HepG2 (cell line): Measurements from ENCODE around the gene HDAC10. TPM values are rescaled to one million over a fixed set of nuclear protein-coding genes. Genes with fewer than 3 reads are reported as not detected.

Experiments used
- CEBPG ChIP-seq: IDR thresholded peaks from 2 replicates; pipeline ENCODE4 v1.6.1; 2016
- E2F5 ChIP-seq: sonication (generic); formaldehyde crosslinking; conservative IDR thresholded peaks from 2 replicates; pipeline ENCODE4 v1.4.0; 2020; ENCODE audit warnings: missing genetic modification reagents
- EEA1 ChIP-seq: sonication (generic); formaldehyde crosslinking; IDR thresholded peaks from 2 replicates; pipeline ENCODE4 v1.5.1; 2020; ENCODE audit warnings: mild to moderate bottlenecking, missing genetic modification reagents, borderline replicate concordance
- FOXA3 ChIP-seq: IDR thresholded peaks from 2 replicates; pipeline ENCODE4 v1.6.1; 2016; ENCODE audit warnings: missing genetic modification reagents, missing compliant biosample characterization
- GABPB1 ChIP-seq: IDR thresholded peaks from 2 replicates; pipeline ENCODE4 v1.6.1; 2016; ENCODE audit warnings: mild to moderate bottlenecking, missing genetic modification reagents, moderate library complexity, missing compliant biosample characterization
- KMT2B ChIP-seq: IDR thresholded peaks from 2 replicates; pipeline ENCODE4 v1.6.1; 2016; ENCODE audit warnings: missing genetic modification reagents, missing compliant biosample characterization
- LRRFIP1 ChIP-seq: sonication (generic); formaldehyde crosslinking; conservative IDR thresholded peaks from 2 replicates; pipeline ENCODE4 v1.4.0; 2020; ENCODE audit warnings: missing genetic modification reagents
- MTF2 ChIP-seq: sonication (generic); formaldehyde crosslinking; IDR thresholded peaks from 2 replicates; pipeline ENCODE4 v1.5.0; 2020; ENCODE audit warnings: missing genetic modification reagents, borderline replicate concordance
- NFYB ChIP-seq: sonication (generic); formaldehyde crosslinking; IDR thresholded peaks from 2 replicates; pipeline ENCODE4 v1.4.0; 2020; ENCODE audit warnings: missing genetic modification reagents
- PHF5A ChIP-seq: IDR thresholded peaks from one replicate; pipeline ENCODE4 v1.6.1; 2018; ENCODE audit warnings: low read depth, missing genetic modification reagents; ENCODE audit not compliant: unreplicated experiment
- WIZ ChIP-seq: sonication (generic); formaldehyde crosslinking; IDR thresholded peaks from 2 replicates; pipeline ENCODE4 v1.5.1; 2020; ENCODE audit warnings: mild to moderate bottlenecking, missing genetic modification reagents
- ZFYVE20 ChIP-seq: sonication (generic); formaldehyde crosslinking; IDR thresholded peaks from 2 replicates; pipeline ENCODE4 v1.8.0; 2023; ENCODE audit warnings: low read depth, mild to moderate bottlenecking, moderate library complexity, missing genetic modification reagents, borderline replicate concordance
- ZNF333 ChIP-seq: sonication (generic); formaldehyde crosslinking; IDR thresholded peaks from 2 replicates; pipeline ENCODE4 v1.4.0; 2020; ENCODE audit warnings: mild to moderate bottlenecking, missing genetic modification reagents, borderline replicate concordance
- ZNF468 ChIP-seq: sonication (generic); formaldehyde crosslinking; IDR thresholded peaks from 2 replicates; pipeline ENCODE4 v1.8.0; 2022; ENCODE audit warnings: mild to moderate bottlenecking, moderate library complexity, missing genetic modification reagents
- ZNF512B ChIP-seq: sonication (generic); formaldehyde crosslinking; IDR thresholded peaks from 2 replicates; pipeline ENCODE4 v1.5.1; 2020; ENCODE audit warnings: missing genetic modification reagents, mild to moderate bottlenecking, borderline replicate concordance
- ZNF629 ChIP-seq: sonication (generic); formaldehyde crosslinking; conservative IDR thresholded peaks from 2 replicates; pipeline ENCODE4 v1.5.0; 2020; ENCODE audit warnings: missing genetic modification reagents
- ZNF639 ChIP-seq: conservative IDR thresholded peaks from 2 replicates; pipeline ENCODE4 v1.6.1; 2018; ENCODE audit warnings: missing genetic modification reagents
- polyA plus RNA-seq, 8 experiments: library from polyadenylated mRNA; depleted of rRNA in 3 of 8; stranded (reverse) in 7 of 8; unstranded in 1 of 8; fragments of >200 nt; fragmentation: Illumina TruSeq in 4 of 8; extraction: Trizol in 4 of 8; gene quantifications; 2 replicates each; pipeline versions ENCODE4 v1.2.1 to v1.2.3, GENCODE V29; 2011 to 2016; ENCODE audit warnings: low read depth in 4 of 8, missing spikeins in 1 of 8, mixed read lengths in 1 of 8; ENCODE audit not compliant: insufficient read depth in 1 of 8
- total RNA-seq, 5 experiments: library from RNA; depleted of rRNA; stranded (reverse); fragments of >200 nt; fragmentation: Illumina TruSeq; extraction: Trizol; gene quantifications; 2 replicates each; pipeline ENCODE4 v1.2.3, GENCODE V29; 2016; ENCODE audit warnings: low read depth in 1 of 5

HDAC10 gene
- total and polyA plus RNA-seq, 2 of the 13 experiments (the other 11 are each of a cell fraction or from before 2014, with no cell fraction given): 13.9 to 14.9 TPM

- TF ChIP-seq ZNF512B (CRISPR knock-in tag): no peak
- peak; percentile 86; the same call in 1 of the 2 replicates for TF ChIP-seq ZNF333 (CRISPR knock-in tag)
- TF ChIP-seq ZNF639 (CRISPR knock-in tag): peak; percentile 73; the same call in 1 of the 2 replicates
- TF ChIP-seq KMT2B: peak; percentile 68
- peak; percentile 58; the same call in 1 of the 2 replicates for TF ChIP-seq GABPB1 (CRISPR knock-in tag)
- no peak for TF ChIP-seq ZNF629 (CRISPR knock-in tag)
- TF ChIP-seq FOXA3 (CRISPR knock-in tag): no peak; the same call in 1 of the 2 replicates
- no peak for TF ChIP-seq ZFYVE20 (CRISPR knock-in tag)
- TF ChIP-seq MTF2 (CRISPR knock-in tag): no peak
- TF ChIP-seq LRRFIP1 (CRISPR knock-in tag): 0 out of 2 replicates have a peak, but pooled peaks have one; percentile 84
- TF ChIP-seq PHF5A (CRISPR knock-in tag): no peak
- TF ChIP-seq NFYB (CRISPR knock-in tag): peak; percentile 11; the same call in 1 of the 2 replicates
- no peak for TF ChIP-seq ZNF468 (CRISPR knock-in tag)
- peak; percentile 60; the same call in 1 of the 2 replicates for TF ChIP-seq E2F5 (CRISPR knock-in tag)
- TF ChIP-seq EEA1 (CRISPR knock-in tag): 0 out of 2 replicates have a peak, but pooled peaks have one; percentile 31
- peak; percentile 95; the same call in 1 of the 2 replicates for TF ChIP-seq WIZ
- no peak for TF ChIP-seq CEBPG (CRISPR knock-in tag)
These were observed 19.8 kb upstream of the HDAC10 start (continued) for GRCh38 chr22:50270666-50271394.
